PC-9 (cell line): ENCODE results near the gene USP7.

Source experiments
- EZH2 ChIP-seq: fragments of 200-600 bp; sonication (generic); IDR thresholded peaks from 2 replicates; pipeline ENCODE4 v1.8.0; 2017; ENCODE audit warnings: antibody characterized with exemption, low read depth
- TF ChIP-seq, protein P1 (sequence below): fragments of 200-600 bp; sonication (generic); conservative IDR thresholded peaks from 2 replicates; pipeline ENCODE4 v1.6.1; 2017; ENCODE audit warnings: mixed run types, antibody characterized with exemption, mild to moderate bottlenecking, moderate library complexity

DNA sequence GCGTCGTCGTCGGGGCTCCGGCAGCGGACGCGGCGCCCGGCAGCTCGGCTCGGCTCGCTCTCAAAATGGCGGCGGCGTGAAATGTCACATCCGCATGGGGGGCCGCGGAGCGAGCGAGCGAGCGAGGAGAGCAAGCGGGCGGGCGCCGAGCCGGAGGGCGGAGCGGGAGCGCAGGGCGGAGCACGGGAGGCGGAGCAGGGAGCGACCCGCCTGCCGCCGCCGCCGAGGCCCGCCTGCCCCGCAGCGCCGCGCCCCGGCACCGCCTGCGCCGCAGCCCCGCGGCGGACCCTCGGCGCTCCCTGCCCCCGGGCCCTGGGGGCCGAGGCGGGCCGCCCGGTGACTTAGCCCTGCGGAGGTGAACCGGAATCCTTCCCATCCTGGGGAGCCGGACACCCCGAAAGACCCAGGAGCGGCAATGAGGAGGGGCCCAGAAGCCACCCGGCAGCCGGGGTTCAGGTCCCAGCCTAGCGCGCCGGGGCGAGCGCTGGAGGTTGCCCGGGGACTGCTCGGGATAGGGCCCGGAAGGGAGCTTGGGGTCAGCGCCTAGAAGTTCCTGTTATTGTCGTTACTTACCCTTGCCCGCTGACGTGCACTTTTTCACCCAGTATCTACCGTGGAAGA, at the start of gene USP7:
- TF ChIP-seq, protein P1, sequence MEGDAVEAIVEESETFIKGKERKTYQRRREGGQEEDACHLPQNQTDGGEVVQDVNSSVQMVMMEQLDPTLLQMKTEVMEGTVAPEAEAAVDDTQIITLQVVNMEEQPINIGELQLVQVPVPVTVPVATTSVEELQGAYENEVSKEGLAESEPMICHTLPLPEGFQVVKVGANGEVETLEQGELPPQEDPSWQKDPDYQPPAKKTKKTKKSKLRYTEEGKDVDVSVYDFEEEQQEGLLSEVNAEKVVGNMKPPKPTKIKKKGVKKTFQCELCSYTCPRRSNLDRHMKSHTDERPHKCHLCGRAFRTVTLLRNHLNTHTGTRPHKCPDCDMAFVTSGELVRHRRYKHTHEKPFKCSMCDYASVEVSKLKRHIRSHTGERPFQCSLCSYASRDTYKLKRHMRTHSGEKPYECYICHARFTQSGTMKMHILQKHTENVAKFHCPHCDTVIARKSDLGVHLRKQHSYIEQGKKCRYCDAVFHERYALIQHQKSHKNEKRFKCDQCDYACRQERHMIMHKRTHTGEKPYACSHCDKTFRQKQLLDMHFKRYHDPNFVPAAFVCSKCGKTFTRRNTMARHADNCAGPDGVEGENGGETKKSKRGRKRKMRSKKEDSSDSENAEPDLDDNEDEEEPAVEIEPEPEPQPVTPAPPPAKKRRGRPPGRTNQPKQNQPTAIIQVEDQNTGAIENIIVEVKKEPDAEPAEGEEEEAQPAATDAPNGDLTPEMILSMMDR: no peak
- no peak for TF ChIP-seq EZH2
